KG1 (cell line): Measurements from ENCODE around the gene CEP112.
"Not testable (repeated sequence)": the region's sequence is repeated elsewhere in the genome, so short reads cannot be mapped to it uniquely, and the experiment has no call there.

Experiments
- DNase-seq: peaks from one replicate; lab custom pipeline; 2025; lab: John Stamatoyannopoulos, UW

The CEP112 gene

DNA sequence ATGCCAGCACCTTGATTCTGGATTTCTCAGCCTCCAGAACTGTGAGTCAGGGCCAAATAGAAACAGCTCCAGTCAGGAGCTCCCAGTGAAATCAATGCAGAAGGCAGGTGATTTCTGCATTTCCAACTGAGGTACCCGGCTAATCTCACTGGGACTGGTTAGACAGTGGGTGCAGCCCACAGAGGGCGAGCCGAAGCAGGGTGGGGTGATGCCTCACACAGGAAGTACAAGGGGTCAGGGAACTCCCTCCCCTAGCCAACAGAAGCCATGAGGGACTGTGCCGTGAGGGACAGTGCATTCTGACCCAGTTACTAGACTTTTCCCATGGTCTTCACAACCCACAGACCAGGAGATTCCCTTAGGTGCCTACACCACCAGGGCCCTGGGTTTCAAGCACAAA is 36.9 kb downstream of the CEP112 start:
- DNase-seq: not testable (repeated sequence)

DNA sequence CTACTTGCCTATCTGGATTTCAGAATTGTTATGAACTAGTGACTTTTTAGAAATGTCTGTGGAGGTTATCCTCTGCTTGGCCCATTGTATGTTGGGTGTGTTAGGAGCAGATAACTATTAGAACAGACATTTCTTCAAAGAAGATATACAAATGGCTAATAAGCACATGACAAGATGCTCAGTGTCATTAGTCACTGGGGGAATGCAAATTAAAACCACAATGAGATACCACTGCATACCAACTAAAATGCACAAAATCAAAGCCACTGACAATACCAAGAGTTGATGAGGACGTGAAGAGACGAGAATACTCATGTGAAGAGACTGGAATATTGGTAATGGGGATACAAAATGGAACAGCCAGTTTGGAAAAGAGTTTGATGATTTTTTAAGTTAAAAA is 39.2 kb downstream of the CEP112 start:
- DNase-seq: no peak

DNA sequence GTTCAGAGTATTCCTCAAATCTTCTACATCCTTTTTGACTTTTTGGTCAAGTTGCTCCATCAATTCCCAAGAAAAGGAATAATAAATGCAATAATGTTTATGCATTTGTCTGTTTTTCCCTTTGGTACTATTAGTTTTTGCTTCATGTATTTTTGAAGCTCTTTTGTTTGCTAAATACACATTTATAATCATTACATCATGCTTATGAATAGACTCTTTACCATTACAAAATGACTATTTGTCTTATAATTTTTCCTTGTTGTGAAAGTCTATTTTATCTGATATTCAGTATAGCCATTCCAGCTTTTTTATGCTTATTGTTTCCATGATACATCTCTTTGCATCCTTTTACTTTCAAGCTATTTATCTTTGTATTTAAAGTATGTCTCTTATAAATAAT is 41.2 kb downstream of the CEP112 start:
- DNase-seq: no peak

DNA sequence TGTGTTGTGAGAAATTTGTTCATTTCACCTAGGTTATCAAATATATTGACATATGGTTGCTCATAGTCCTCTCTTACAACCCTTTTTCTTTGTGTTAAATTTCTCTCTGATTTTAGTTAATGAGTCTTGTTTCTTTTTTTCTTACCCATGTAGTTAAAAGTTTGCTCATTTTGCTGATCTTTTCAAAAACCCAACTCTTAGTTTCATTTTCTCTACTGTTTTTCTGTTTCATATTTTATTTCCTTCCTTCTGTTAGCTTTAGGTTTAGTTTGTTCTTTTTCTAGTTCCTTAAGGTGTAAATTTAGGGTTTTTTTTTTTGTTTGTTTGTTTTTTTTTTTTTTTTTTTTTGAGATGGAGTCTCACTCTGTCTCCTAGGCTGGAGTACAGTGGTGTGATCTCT is 42.4 kb downstream of the CEP112 start:
- no peak for DNase-seq

DNA sequence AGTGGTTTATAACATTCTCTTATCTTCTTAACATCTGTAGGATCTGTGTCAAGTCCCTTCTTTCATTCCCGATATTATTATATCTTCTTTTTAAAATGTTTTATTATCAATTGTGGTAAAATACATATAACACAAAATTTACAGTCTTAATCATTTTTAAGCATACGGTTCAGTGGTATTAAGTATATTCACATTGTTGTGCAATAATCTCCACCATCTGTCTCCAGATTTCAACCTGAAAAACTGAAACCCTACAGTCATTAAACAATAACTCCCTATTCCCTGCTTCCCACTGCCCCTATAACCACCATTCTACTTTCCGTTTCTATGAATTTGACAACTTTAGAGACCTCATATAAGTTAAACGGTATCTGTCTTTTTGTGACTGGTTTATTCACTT is 45.5 kb downstream of the CEP112 start:
- DNase-seq: no peak

DNA sequence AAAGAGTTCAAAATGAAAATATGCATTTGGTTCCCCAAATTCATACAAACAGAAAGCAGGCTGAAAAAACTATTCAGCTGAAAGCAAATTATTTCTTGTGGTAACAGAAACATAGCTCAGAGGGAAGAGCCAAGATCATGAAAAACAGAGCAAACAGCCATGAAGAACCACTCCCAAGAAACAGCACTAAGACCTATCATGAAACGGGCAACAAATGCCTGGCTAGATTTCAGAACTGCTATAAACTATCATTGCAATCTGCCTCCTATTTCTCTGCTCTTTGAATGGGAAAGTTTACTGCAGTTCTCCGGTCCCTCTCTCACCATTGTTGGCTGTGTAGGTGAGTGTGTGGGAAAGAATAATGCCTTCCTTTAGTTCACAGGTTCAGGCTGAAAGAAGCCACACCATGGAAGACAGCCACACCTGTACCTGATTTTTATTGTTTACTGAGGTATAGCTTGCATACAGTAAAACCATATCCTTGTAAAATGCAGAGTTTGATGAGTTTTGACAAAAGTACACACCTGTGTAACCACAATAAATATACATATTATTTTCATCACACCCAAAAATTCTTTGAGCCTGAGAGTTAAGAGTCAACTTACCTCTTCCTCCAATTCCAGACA is 48.2 kb downstream of the CEP112 start:
- no peak for DNase-seq

DNA sequence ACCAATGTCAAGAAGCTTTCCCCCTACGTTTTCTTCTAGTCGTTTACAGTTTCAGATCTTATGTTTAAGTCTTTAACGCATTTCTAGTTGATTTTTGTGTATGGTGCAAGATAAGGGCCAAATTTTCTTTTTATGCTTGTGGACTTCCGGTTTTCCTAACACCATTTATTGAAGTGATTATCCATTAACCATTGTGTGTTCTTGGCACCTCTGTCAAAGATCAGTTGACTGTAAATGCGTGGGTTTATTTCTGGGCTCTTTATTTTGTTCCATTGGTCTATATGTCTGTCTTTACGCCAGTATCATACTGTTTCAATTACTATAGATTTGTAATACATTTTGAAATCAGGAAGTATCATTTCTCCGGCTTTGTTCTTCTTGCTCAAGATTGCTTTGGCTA is 49.5 kb downstream of the CEP112 start:
- no peak for DNase-seq

DNA sequence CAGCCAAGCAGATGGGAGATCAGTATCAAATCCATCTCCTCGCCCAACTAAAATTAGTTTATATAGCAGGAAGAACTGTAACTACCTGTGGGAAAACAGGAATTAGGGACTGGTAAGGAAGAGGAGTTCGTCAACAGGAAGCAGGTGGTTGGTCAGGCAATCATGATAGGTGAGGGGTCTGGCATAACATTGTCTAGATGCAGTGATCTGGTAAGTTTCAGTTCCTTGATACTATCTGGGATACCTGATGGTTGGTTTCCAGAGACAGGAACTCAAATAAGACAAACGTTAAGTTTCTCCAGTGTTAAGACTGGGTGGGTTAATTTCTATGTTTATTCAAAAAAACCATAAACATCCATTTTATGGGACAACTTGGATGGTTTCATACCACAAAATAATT is 53.8 kb downstream of the CEP112 start:
- no peak for DNase-seq

DNA sequence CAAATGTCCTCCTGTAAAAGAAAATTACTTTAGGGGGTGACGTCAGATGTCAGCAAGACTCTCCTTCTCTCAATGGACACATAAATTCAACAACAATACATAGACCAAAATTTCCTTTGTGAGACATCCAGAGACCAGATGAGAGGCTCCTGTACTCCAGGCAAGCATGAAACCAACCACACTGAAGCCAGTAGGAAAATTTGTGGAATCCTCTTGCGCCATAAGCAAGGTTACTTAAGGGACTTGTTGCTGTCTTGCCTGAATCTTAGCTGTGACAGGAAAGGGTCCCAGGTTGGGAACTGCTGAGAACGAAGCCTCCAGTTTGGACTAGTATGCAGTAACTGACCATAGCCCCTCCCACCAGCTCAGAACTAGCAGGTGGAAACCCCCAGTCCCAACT is 56.0 kb downstream of the CEP112 start:
- DNase-seq: no peak

DNA sequence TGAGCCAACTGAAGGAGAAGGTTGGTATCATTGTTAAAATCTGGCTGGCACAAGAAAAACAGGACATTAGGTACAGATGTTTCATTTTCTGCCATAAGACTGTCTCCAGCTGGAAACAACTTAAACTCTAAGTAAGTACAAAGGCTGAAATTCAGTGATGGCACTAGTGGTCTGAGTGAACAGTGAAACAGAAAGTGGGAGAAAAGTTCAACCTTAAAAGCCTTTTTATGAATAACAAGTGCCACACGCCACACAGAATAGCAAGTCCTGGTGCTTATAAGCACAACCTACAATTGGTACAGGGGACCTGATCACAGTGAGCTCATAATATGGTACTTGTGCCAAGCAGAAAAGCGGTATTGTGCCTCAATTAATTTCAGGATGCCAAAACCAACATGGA is 56.7 kb downstream of the CEP112 start:
- DNase-seq: no peak

DNA sequence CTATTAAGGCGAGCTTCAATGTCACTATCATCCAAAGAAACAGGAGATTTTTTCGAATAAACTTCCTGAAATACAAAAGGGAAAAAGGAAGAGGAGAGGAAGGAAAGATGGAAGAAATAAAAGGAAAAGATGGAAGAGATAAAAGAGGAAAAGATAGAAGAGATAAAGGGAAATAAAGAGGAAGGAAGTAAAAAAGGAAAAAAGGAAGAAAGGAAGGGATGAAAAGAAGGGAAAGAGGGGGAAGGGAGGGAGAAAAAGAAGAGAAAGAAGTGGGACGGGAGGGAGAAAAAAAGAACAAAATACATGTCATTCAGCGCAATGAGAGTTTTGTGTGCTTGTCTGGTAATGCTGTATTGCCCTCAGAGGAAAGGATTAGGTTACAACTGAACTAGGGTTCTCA is 62.2 kb downstream of the CEP112 start:
- DNase-seq: no peak

DNA sequence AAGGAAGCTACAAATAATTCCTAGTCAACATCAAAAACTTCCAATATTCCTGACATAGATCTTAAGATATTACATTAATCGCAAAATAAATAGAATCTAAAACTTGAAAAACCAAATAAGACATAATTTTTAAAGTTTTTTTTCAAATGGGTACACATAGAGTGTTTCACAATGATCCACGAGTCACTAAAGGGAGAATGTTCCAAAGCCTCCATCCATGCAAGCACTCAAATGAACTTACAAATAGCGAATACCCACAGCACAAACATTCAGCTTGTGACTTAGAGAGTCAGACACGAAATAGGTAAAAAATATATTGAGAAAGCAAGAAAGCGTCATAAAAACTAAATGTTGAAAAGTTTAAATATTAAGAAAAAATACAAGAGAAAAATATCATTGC is 65.7 kb downstream of the CEP112 start:
- DNase-seq: no peak

DNA sequence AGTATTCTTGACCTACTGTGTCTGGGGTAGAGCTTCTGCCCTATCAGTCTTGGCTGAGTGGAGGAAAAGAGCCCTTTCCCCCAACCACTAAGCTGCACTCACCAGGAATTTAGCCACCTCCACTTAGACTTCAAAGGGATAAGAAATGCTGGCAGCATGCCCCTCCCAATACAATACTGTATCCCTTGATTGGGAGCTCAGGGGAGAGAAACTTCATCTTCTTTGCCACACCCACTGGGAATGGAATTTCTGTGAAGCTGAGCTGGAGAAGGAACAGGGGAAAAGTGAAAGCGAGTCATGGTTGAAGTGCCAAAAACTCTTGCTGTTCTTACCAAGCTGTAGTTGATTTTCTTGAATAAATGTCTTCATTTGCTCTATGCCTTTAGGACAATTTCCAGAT is 68.8 kb downstream of the CEP112 start:
- no peak for DNase-seq

DNA sequence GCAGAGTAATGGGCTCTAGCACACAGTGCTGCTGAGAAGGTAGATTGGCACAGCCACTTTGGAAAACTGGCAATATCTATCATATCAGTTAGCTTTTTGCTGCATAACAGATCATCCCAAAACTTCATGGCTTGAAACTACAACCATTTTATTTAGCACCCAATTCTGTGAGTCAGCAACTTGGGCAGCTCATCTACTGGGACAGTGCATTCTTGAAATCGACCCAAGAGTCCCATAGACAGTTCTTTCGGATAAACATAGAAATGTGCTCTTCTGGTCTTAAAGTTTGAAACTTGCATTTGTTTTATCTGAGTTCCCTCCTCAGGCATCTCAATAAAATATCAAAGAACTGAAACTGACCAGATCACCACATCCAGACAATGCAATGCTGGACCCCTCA is 76.7 kb downstream of the CEP112 start:
- DNase-seq: no peak

DNA sequence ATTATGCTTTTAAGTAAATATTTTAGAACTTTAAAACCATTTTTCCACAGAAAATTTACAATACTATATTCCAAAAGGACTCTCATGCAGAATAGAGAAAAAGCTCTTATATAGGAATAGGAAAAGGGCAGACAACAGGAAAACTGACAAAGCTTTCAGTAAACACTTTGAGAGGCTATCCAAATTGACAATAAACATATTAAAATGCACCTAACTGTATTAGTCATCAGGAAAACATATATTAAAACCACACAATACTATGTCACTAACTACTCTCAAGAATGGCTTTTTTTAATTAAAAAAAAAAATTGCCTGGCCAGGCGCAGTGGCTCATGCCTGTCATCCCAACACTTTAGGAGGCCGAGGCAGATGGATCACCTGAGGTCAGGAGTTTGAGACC is 77.3 kb downstream of the CEP112 start:
- no peak for DNase-seq

DNA sequence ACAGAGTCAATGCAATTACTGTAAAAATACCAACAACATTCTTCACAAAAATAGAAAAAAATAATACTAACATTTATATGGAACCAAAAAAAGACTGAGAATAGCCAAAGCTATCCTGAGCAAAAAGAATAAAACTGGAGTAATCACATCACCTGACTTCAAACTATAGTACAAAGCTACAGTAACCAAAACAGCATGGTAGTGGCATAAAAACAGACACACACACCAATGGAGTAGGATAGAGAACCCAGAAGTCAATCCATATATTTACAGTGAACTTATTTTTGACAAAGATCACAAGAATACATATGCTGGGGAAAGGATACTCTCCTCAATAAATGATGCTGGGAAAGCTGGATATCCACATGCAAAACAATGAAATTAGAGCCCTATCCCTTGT is 84.2 kb downstream of the CEP112 start:
- no peak for DNase-seq

DNA sequence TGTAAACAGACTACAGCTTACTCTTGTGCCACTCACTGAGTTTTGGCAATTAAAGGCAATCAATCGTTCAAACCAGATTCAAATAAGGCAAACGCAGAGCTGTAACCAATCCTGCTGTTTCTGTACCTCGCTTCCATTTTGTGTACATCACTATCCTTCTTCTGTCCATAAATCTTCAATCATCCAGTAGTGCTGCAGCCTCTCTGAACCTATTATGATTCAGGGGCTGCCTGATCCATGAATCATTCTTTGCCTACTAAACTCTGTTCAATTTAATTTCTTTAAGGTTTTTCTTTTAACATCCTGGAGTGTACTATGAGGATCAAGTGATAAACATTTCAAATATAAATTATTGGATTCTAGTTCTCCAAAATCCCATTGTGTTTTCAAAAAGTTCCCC is 93.9 kb downstream of the CEP112 start:
- no peak for DNase-seq

DNA sequence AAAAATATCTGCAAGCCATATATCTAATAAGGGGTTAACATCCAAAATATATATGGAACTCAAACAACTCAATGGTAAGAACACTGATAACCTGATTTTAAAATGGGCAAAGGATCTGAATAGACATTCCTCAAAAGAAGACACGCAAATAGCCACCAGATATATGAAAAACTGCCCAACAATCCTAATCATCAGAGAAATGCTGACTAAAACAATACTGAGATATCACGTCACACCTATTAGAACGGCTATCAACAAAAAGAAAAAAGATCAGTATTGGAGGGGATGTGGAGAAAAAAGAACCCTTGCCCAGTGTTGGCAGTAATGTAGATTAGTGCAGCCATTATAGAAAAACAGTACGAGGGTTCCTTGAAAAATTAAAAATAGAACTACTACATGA is 97.2 kb downstream of the CEP112 start:
- no peak for DNase-seq

DNA sequence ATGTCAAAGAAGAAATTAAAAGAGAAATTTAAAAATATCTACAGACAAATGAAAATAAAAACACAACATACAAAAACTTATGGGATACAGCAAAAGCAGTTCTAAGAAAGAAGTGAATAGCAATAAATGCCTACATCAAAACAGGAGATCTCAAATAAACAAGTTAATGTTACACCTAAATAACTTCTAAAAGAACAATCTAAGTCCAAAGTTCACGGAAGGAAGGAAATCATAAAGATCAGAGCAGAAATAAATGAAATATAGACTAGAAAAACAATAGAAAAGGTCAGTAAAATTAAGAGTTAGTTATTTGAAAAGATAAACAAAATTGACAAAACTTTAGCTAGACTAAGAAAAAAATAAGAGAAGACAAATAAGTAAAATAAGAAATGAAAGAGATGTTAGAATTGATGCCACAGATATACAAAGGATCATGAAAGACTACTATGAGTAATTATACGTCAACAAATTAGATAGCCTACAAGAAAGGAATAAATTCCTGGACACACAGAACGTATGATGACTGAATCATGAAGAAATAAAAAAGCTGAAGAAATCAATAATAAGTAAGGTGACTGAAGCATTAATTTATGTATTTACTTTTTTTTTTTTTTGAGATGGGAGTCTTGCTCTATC is 100.4 kb downstream of the CEP112 start:
- DNase-seq: no peak

DNA sequence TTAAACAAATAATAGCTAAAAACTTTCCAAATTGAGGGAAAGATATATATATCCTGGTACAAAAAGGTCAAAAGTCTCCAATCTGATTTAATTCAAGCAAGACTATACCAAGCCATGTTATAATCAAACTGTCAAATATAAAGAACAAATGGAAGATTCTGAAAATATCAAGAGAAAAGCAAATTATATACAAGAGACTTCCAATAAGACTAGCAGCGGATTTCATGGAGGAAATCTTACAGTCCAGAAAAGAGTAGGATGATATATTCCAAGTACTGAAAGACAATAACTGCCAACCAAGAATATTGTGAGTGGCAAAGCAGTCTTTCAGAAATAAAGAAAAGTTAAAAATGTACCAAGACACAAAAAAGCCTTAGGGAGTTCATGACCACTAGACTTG is 102.2 kb downstream of the CEP112 start:
- no peak for DNase-seq

DNA sequence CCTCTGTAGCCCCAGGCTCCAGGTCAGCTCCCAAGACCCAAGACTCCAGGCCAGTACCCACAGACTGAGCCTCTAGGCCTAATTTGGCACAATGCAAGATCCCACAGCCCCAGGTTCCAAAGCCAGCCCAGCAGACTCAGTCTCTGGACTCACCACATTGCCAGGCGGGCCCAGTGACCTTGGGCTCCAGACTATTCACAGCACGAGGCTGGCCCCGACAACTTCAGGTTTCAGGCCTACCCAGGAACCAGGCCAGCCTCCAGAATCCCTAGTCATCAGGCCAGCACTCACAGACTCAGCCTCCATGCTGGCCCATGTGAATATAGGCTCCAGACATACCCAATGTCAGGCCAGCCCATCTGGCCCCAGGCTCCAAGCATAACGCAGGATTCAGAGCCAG is 103.8 kb downstream of the CEP112 start:
- no peak for DNase-seq

DNA sequence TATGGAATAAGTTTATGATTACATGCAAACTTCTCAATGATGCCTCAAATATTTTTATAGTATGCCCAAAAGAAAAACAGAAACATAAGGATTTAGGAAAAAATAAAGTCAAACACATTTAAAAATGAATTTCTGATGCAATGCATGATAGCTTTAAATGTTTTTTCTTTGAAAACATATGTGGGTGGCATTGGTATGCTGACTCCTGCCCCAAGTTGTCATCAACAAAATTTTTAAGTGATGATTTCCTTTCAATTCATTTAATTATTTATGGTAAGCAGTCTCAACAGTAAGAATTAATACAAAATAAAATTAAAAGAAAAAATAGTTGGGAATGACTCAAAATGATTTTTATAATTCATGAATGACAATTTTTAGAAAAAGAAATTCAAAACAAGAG is 104.9 kb downstream of the CEP112 start:
- no peak for DNase-seq

DNA sequence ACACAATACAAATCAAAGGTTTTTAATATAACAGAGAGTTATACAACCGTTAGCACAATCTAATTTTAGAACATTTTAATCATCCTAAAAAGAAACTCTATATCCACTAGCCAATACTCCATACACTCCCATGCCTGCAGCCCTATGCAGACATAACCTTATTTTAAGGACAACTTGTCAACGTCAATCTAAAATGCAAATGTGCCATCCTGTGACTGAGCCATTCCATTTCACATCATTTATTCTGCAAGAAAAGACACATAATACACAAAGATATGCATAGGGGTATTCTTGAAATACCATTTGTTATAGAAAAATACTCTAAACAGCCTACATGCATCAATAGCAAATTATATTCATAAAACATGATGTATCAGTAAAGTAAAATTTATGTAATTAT is 106.7 kb downstream of the CEP112 start:
- DNase-seq: no peak

DNA sequence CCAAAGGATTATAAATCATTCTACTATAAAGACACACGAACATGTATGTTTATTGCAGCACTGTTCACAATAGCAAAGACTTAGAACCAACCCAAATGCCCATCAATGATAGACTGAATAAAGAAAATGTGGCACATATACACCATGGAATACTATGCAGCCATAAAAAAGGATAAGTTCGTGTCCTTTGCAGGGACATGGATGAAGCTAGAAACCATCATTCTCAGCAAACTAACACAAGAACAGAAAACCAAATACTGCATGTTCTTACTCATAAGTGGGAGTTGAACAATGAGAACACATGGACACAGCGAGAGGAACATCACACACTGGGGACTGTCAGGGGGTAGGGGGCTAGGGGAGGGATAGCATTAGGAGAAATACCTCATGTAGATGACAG is 111.3 kb downstream of the CEP112 start:
- not testable (repeated sequence) for DNase-seq
